Thoracic aorta (tissue), 2 donors: ENCODE results near the gene UNC45B. TPM values are rescaled to one million over a fixed set of nuclear protein-coding genes. Genes with fewer than 3 reads are reported as not detected.

ENCODE experiments used
- ATAC-seq: fragments of 150-250 bp; one replicate; pipeline ENCODE4 v1.8.0; 2017; ENCODE audit warnings: low read depth; ENCODE audit not compliant: insufficient number of reproducible peaks, low FRiP score
- DNase-seq: peaks from one replicate; pipeline ENCODE4 v3.0.0-alpha.2; 2020; ENCODE audit warnings: low spot score
- H3K27ac ChIP-seq, 2 donors: fragments of 200-600 bp; sonication (generic); 1 replicate in 1 of 2; 2 replicates in 1 of 2; pipeline ENCODE4 v1.5.1; 2016; ENCODE audit warnings: mild to moderate bottlenecking in 2 of 2, moderate library complexity in 2 of 2
- H3K27me3 ChIP-seq: fragments of 200-600 bp; sonication (generic); replicated peaks from 2 replicates; pipeline ENCODE4 v1.6.0; 2016; ENCODE audit warnings: mild to moderate bottlenecking; ENCODE audit not compliant: insufficient read depth
- H3K36me3 ChIP-seq: fragments of 200-600 bp; sonication (generic); one replicate; pipeline ENCODE4 v1.5.1; 2016
- H3K4me1 ChIP-seq, 2 donors: fragments of 200-600 bp; sonication (generic); 1 replicate in 1 of 2; 2 replicates in 1 of 2; pipeline versions ENCODE4 v1.5.1 to v1.6.0; 2016; ENCODE audit warnings: low read depth in 2 of 2, mild to moderate bottlenecking in 1 of 2; ENCODE audit not compliant: control insufficient read depth in 1 of 2
- H3K4me3 ChIP-seq: fragments of 200-600 bp; sonication (generic); 2 replicates; pipeline ENCODE4 v1.5.1; 2016; ENCODE audit warnings: mild to moderate bottlenecking
- H3K9me3 ChIP-seq: fragments of 200-600 bp; sonication (generic); 2 replicates; pipeline ENCODE4 v1.5.1; 2016
- CTCF ChIP-seq: fragments of 200-600 bp; sonication (generic); IDR thresholded peaks from one replicate; pipeline ENCODE4 v1.5.1; 2019; ENCODE audit warnings: antibody characterized with exemption
- total RNA-seq, 2 donors: library from RNA; depleted of rRNA; stranded (reverse); fragments of >200 nt; gene quantifications; one replicate each; pipeline versions ENCODE4 v1.1.0 to v1.2.3, GENCODE V29; 2016

Gene UNC45B
- total RNA-seq, 2 donors from 2014 or later: not detected

- Histone ChIP-seq H3K4me1 (no peaks in the 10 kb centered on the region), H3K27ac (no peak overlapping the region), H3K27me3 (no peaks in the 10 kb centered on the region), H3K9me3 (no peaks in the 10 kb centered on the region), H3K4me3 (no peak overlapping the region), H3K36me3 (no peaks in the 10 kb centered on the region)
- TF ChIP-seq CTCF: no peak
- ATAC-seq (no peak), DNase-seq (no peak)
Observed at GRCh38 chr17:35217107-35217506, 69.5 kb downstream of the UNC45B start.

DNA sequence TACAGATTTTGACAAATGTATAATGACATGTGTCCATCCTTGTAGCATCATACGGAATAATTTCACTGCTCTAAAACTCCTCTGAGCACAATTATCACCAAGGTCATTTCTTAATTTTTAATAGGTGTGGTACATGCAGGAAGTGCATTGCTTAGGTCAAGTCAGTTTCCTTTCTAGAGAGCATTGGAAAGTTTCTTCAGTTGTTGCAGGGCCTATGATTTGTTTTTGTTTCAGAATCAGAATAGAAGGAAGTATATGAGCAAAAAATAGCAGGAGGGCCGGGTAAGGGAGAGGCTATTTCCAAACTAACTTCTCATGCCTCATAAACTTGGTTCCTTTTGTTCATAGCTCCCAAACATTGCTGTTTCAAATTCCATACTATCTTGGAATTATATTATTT is 71.3 kb downstream of the UNC45B start:
- no peaks in the 10 kb centered on the region for H3K27me3 ChIP-seq
- H3K9me3 ChIP-seq: no peaks in the 10 kb centered on the region
- TF ChIP-seq CTCF: no peak
- no peaks in the 10 kb centered on the region for H3K4me1 ChIP-seq
- H3K4me3 ChIP-seq: no peak overlapping the region
- DNase-seq (no peak), ATAC-seq (no peak)
- H3K36me3 ChIP-seq: no peaks in the 10 kb centered on the region
- H3K27ac ChIP-seq: no peak overlapping the region

DNA sequence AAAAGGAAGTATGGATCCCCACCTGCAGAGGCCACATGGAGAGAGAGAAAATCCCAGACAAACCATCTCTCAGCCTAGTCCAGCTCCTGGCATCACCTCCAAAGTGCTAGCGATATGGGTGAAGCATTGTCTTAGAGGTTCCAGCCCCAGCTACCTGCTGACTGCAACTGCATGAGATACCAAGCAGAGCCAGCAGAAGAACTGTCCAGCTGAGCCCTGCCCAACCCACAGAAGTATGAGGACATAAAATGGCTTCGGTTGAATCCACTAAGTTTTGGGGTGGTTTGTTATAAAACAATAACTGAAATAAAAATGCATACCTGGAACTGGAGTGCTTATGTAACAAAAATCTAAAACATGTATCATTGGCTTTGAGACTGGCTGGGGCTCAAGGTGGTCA is 74.8 kb downstream of the UNC45B start:
- no peaks in the 10 kb centered on the region for H3K27me3 ChIP-seq
- H3K4me1 ChIP-seq: no peaks in the 10 kb centered on the region
- H3K9me3 ChIP-seq: no peaks in the 10 kb centered on the region
- no peak for ATAC-seq
- no peak overlapping the region for H3K4me3 ChIP-seq
- H3K36me3 ChIP-seq: no peaks in the 10 kb centered on the region
- no peak for DNase-seq
- no peak for TF ChIP-seq CTCF
- no peak overlapping the region for H3K27ac ChIP-seq

DNA sequence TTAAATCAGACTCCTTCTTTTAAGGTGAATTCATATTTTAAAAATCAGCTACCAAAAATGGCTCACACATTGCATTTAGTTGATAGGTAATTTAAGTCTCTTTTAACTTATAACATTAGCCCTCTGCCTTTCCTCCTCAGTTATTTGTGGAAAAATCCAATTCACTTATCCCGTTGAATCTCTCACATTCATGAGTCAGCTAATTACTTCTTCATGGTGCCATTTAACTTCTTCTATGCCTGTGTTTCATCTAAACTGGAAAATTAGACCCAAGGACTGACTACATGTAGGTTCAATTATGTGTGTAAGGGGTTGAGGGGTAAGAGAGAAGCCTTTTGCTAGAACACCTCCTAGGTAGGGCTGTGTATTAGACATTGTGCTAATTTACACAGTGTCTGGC is 76.8 kb downstream of the UNC45B start:
- Histone ChIP-seq H3K27ac (no peak overlapping the region), H3K9me3 (no peaks in the 10 kb centered on the region), H3K4me1 (no peaks in the 10 kb centered on the region), H3K36me3 (no peaks in the 10 kb centered on the region), H3K4me3 (no peak overlapping the region), H3K27me3 (no peaks in the 10 kb centered on the region)
- no peak for TF ChIP-seq CTCF
- ATAC-seq (no peak), DNase-seq (no peak)

DNA sequence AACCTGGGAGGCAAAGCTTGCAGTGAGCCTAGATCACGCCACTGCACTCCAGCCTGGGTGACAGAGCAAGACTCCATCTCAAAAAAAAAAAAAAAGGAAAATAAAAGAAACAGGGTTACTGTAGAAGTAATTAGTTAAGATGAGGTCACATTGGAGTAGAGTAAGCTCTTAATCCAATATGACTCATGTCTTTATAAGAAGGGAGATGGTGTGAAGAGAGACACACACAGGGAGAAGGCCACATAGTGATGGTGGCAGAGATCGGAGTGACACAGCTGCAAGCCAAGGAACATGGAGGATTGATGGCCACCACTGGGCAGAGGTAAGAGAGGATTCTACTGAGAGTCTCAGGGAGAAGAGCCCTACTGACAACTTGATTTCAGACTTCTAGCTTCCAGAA is 79.9 kb downstream of the UNC45B start:
- H3K4me1 ChIP-seq: no peaks in the 10 kb centered on the region
- TF ChIP-seq CTCF: no peak
- H3K27me3 ChIP-seq: no peaks in the 10 kb centered on the region
- no peak overlapping the region for H3K4me3 ChIP-seq
- DNase-seq: no peak
- ATAC-seq: no peak
- H3K27ac ChIP-seq: no peak overlapping the region
- no peaks in the 10 kb centered on the region for H3K9me3 ChIP-seq
- H3K36me3 ChIP-seq: no peaks in the 10 kb centered on the region
